GM12878 (cell line): Measurements from ENCODE around the gene IGFL3.

Experiments
- ASH2L ChIP-seq: fragments of 300-600, 200-600 bp; sonication (generic); IDR thresholded peaks from 2 replicates; pipeline ENCODE4 v1.6.1; 2017; ENCODE audit warnings: low read depth, mild to moderate bottlenecking, borderline replicate concordance
- CEBPB ChIP-seq, 2 experiments: fragments of 150-350 bp in 1 of 2; IDR thresholded peaks; 2 replicates each; pipeline ENCODE4 v1.6.1; 2012 to 2014; ENCODE audit warnings: low read depth in 2 of 2, low read length in 2 of 2, borderline replicate concordance in 1 of 2, inconsistent platforms in 1 of 2
- CTCF ChIP-seq, 3 experiments: IDR thresholded peaks in 2 of 3; conservative IDR thresholded peaks in 1 of 3; 2 replicates each; pipeline ENCODE4 v1.5.1; 2011; ENCODE audit warnings: low read depth in 3 of 3, low read length in 3 of 3, mild to moderate bottlenecking in 3 of 3, control low read depth in 2 of 3, moderate library complexity in 2 of 3, inconsistent platforms in 1 of 3, mixed read lengths in 1 of 3; ENCODE audit not compliant: control insufficient read depth in 2 of 3, insufficient read depth in 1 of 3; ENCODE audit errors: extremely low read depth in 1 of 3
- EGR1 ChIP-seq, 2 experiments: IDR thresholded peaks; 1 replicate in 1 of 2; 2 replicates in 1 of 2; pipeline ENCODE4 v1.6.1; 2011 to 2012; ENCODE audit warnings: low read depth in 2 of 2, low read length in 2 of 2, borderline replicate concordance in 1 of 2, mild to moderate bottlenecking in 1 of 2, moderate library complexity in 1 of 2
- EP300 ChIP-seq, 2 experiments: fragments of 150-350 bp in 1 of 2; IDR thresholded peaks; 2 replicates each; pipeline ENCODE4 v1.6.1; 2011 to 2012; ENCODE audit warnings: low read depth in 2 of 2, low read length in 2 of 2, borderline replicate concordance in 1 of 2, improper control_type of control experiment in 1 of 2, inconsistent platforms in 1 of 2; ENCODE audit not compliant: control insufficient read depth in 1 of 2
- EZH2 ChIP-seq: IDR thresholded peaks from 2 replicates; pipeline ENCODE4 v1.6.1; 2012; ENCODE audit warnings: low read depth, mild to moderate bottlenecking, control low read depth, inconsistent platforms, low read length, borderline replicate concordance; ENCODE audit not compliant: control insufficient read depth
- HCFC1 ChIP-seq: fragments of 150-350 bp; IDR thresholded peaks from 2 replicates; pipeline ENCODE4 v1.6.1; 2014; ENCODE audit warnings: low read length
- KDM1A ChIP-seq: fragments of 200-600 bp; sonication (generic); IDR thresholded peaks from 2 replicates; pipeline ENCODE4 v1.6.1; 2016; ENCODE audit warnings: borderline replicate concordance
- POLR2A ChIP-seq: IDR thresholded peaks from 2 replicates; pipeline ENCODE4 v1.6.1; 2011; ENCODE audit warnings: low read depth, mild to moderate bottlenecking, low read length
- SIX5 ChIP-seq: IDR thresholded peaks from 2 replicates; pipeline ENCODE4 v1.6.1; 2011; ENCODE audit warnings: mild to moderate bottlenecking, low read depth, low read length, moderate library complexity; ENCODE audit not compliant: severe bottlenecking
- SMC3 ChIP-seq: IDR thresholded peaks from 2 replicates; pipeline ENCODE4 v1.6.1; 2011; ENCODE audit warnings: low read length, improper control_type of control experiment, borderline replicate concordance
- SP1 ChIP-seq: IDR thresholded peaks from one replicate; pipeline ENCODE4 v1.6.1; 2011; ENCODE audit warnings: low read depth, low read length
- TAF1 ChIP-seq: IDR thresholded peaks from 2 replicates; pipeline ENCODE4 v1.6.1; 2011; ENCODE audit warnings: mild to moderate bottlenecking, low read depth, low read length, borderline replicate concordance
- YY1 ChIP-seq: IDR thresholded peaks from 2 replicates; pipeline ENCODE4 v1.6.1; 2011; ENCODE audit warnings: low read depth, mild to moderate bottlenecking, low read length

GRCh38 chr19:46159418-46160232 lies 35.1 kb upstream of the IGFL3 start:
- no peak for TF ChIP-seq SMC3
- no peak for TF ChIP-seq CTCF (IDR thresholded peaks at IDR 0.05 in 2 of 3, conservative IDR thresholded peaks at IDR 0.05 in 1 of 3; ENCODE audit: control insufficient read depth in 2 of 3, extremely low read depth in 1 of 3, insufficient read depth in 1 of 3, low read depth in 3 of 3, low read length in 3 of 3)
- no peak for TF ChIP-seq EP300 (IDR thresholded peaks at IDR 0.05; ENCODE audit: borderline replicate concordance in 1 of 2, control insufficient read depth in 1 of 2, low read depth in 2 of 2, low read length in 2 of 2)
- TF ChIP-seq TAF1, result no peak
- TF ChIP-seq ASH2L, result no peak
- no peak for TF ChIP-seq KDM1A
- TF ChIP-seq HCFC1, result no peak
- no peak for TF ChIP-seq POLR2A
- no peak for TF ChIP-seq YY1
- no peak for TF ChIP-seq SIX5
- TF ChIP-seq EZH2, result no peak
- no peak for TF ChIP-seq EGR1 (IDR thresholded peaks at IDR 0.05; ENCODE audit: borderline replicate concordance in 1 of 2, low read depth in 2 of 2, low read length in 2 of 2)
- TF ChIP-seq SP1, result no peak
- no peak for TF ChIP-seq CEBPB (IDR thresholded peaks at IDR 0.05; ENCODE audit: borderline replicate concordance in 1 of 2, low read depth in 2 of 2, low read length in 2 of 2)
